Neural cell (in vitro differentiated cells): ENCODE measurements around the gene PCDH17. TPM values are rescaled to one million over a fixed set of nuclear protein-coding genes. Genes with fewer than 3 reads are reported as not detected.

Source experiments
- H2AFZ ChIP-seq: fragments of 200-600, 300-800 bp; sonication (generic), shearing (Covaris generic); 2 replicates; pipeline ENCODE4 v1.6.0; 2014; ENCODE audit warnings: low read depth, mild to moderate bottlenecking, antibody characterized with exemption, low read length, moderate library complexity
- H3F3A ChIP-seq: fragments of 200-600 bp; shearing (Covaris generic); 2 replicates; pipeline ENCODE4 v1.6.1; 2016; ENCODE audit warnings: mild to moderate bottlenecking, moderate library complexity, mixed read lengths, antibody characterized with exemption, low read length; ENCODE audit not compliant: insufficient read depth, poor library complexity, severe bottlenecking
- H3K27ac ChIP-seq: fragments of 200-600, 300-800 bp; sonication (generic), shearing (Covaris generic); 2 replicates; pipeline ENCODE4 v1.5.1; 2014; ENCODE audit warnings: mild to moderate bottlenecking, low read length, moderate library complexity
- H3K27me3 ChIP-seq: fragments of 300-800, 200-600 bp; sonication (generic), shearing (Covaris generic); 2 replicates; pipeline ENCODE4 v1.6.0; 2014; ENCODE audit warnings: mild to moderate bottlenecking, low read depth, low read length, moderate library complexity; ENCODE audit not compliant: insufficient read depth
- H3K36me3 ChIP-seq: fragments of 300-800, 200-600 bp; sonication (generic), shearing (Covaris generic); 2 replicates; pipeline ENCODE4 v1.5.1; 2014; ENCODE audit warnings: mild to moderate bottlenecking, antibody characterized with exemption, low read length, moderate library complexity; ENCODE audit not compliant: insufficient read depth
- H3K4me2 ChIP-seq: fragments of 300-800, 200-600 bp; sonication (generic), shearing (Covaris generic); 2 replicates; pipeline ENCODE4 v1.6.0; 2014; ENCODE audit warnings: mild to moderate bottlenecking, low read length
- H3K4me3 ChIP-seq: fragments of 300-800, 200-600 bp; sonication (generic), shearing (Covaris generic); 2 replicates; pipeline ENCODE4 v1.5.1; 2014; ENCODE audit warnings: mild to moderate bottlenecking, low read length, moderate library complexity
- H3K79me2 ChIP-seq: fragments of 200-600 bp; shearing (Covaris generic); replicated peaks from 2 replicates; pipeline ENCODE4 v1.6.0; 2014; ENCODE audit warnings: mild to moderate bottlenecking, low read length, moderate library complexity; ENCODE audit not compliant: insufficient read depth
- H3K9ac ChIP-seq: fragments of 300-800, 200-600 bp; sonication (generic), shearing (Covaris generic); 2 replicates; pipeline ENCODE4 v1.6.1; 2016; ENCODE audit warnings: mild to moderate bottlenecking, low read length, mixed read lengths
- H3K9me2 ChIP-seq: fragments of 200-600 bp; shearing (Covaris generic); 2 replicates; pipeline ENCODE4 v1.6.1; 2016; ENCODE audit warnings: mild to moderate bottlenecking, low read length, mixed read lengths; ENCODE audit not compliant: insufficient read depth
- H3K9me3 ChIP-seq: fragments of 200-600, 300-800 bp; sonication (generic), shearing (Covaris generic); 2 replicates; pipeline ENCODE4 v1.6.1; 2016; ENCODE audit warnings: mild to moderate bottlenecking, mixed run types, low read length, moderate library complexity, mixed read lengths
- H4K20me1 ChIP-seq: fragments of 200-600 bp; shearing (Covaris generic); 2 replicates; pipeline ENCODE4 v1.6.1; 2016; ENCODE audit warnings: mild to moderate bottlenecking, mixed run types; ENCODE audit not compliant: insufficient read depth
- CTCF ChIP-seq: fragments of 450-650 bp; IDR thresholded peaks from 2 replicates; pipeline ENCODE4 v1.5.1; 2014; ENCODE audit warnings: antibody characterized with exemption, mild to moderate bottlenecking, moderate library complexity; ENCODE audit not compliant: poor library complexity, severe bottlenecking
- EP300 ChIP-seq: fragments of 450-650 bp; conservative IDR thresholded peaks from 2 replicates; pipeline ENCODE4 v1.6.1; 2014; ENCODE audit warnings: antibody characterized with exemption, mild to moderate bottlenecking, moderate library complexity; ENCODE audit not compliant: poor library complexity, severe bottlenecking
- EZH2 ChIP-seq: fragments of 200-600, 300-800 bp; shearing (Covaris generic), sonication (generic); IDR thresholded peaks from 2 replicates; pipeline ENCODE4 v1.6.1; 2014; ENCODE audit warnings: antibody characterized with exemption, low read length, borderline replicate concordance, mild to moderate bottlenecking; ENCODE audit not compliant: insufficient read depth, poor library complexity, severe bottlenecking
- MXI1 ChIP-seq: fragments of 450-650 bp; conservative IDR thresholded peaks from 2 replicates; pipeline ENCODE4 v1.6.1; 2014; ENCODE audit warnings: antibody characterized with exemption, mild to moderate bottlenecking; ENCODE audit not compliant: poor library complexity, severe bottlenecking
- POLR2AphosphoS5 ChIP-seq: IDR thresholded peaks from 2 replicates; pipeline ENCODE4 v1.6.1; 2012
- RAD21 ChIP-seq: fragments of 450-650 bp; conservative IDR thresholded peaks from 2 replicates; pipeline ENCODE4 v1.6.1; 2014; ENCODE audit warnings: antibody characterized with exemption, mild to moderate bottlenecking, moderate library complexity
- REST ChIP-seq: IDR thresholded peaks from 2 replicates; pipeline ENCODE4 v1.6.1; 2012; ENCODE audit warnings: borderline replicate concordance
- SMC3 ChIP-seq: fragments of 450-650 bp; conservative IDR thresholded peaks from 2 replicates; pipeline ENCODE4 v1.6.1; 2014; ENCODE audit warnings: antibody characterized with exemption, mild to moderate bottlenecking, moderate library complexity; ENCODE audit not compliant: poor library complexity
- TAF1 ChIP-seq: IDR thresholded peaks from 2 replicates; pipeline ENCODE4 v1.6.1; 2012; ENCODE audit warnings: low read depth
- polyA plus RNA-seq: library from polyadenylated mRNA; depleted of rRNA; stranded (reverse); fragments of >200 nt; gene quantifications from 2 replicates; pipeline ENCODE4 v1.2.3, GENCODE V29; 2014

PCDH17 gene
- polyA plus RNA-seq, 1 donor from 2014 or later: 6.5 TPM

- H3K27ac ChIP-seq: no peak overlapping the region
- no peaks in the 10 kb centered on the region for H3K27me3 ChIP-seq
- H3K9ac ChIP-seq: no peak overlapping the region
- H3K36me3 ChIP-seq: no peaks in the 10 kb centered on the region
- no peaks in the 10 kb centered on the region for H3K9me3 ChIP-seq
- H3F3A ChIP-seq: no peaks in the 10 kb centered on the region
- H3K9me2 ChIP-seq: no peaks in the 10 kb centered on the region
- H3K79me2 ChIP-seq: no peaks in the 10 kb centered on the region
- no peaks in the 10 kb centered on the region for H4K20me1 ChIP-seq
- TF ChIP-seq EP300 (peak; percentile 92), TAF1 (no peak), POLR2AphosphoS5 (peak; percentile 68)
- H2AFZ ChIP-seq: no peak overlapping the region
- H3K4me2 ChIP-seq: no peak overlapping the region
- no peak overlapping the region for H3K4me3 ChIP-seq
Measured at GRCh38 chr13:57704031-57704430, 72.5 kb downstream of the PCDH17 start.

GRCh38 chr13:57716295-57716694, 84.8 kb downstream of the PCDH17 start:
- Histone ChIP-seq H2AFZ (no peak overlapping the region), H3K9me2 (no peaks in the 10 kb centered on the region), H3K9ac (no peak overlapping the region), H3K79me2 (no peaks in the 10 kb centered on the region), H3F3A (no peaks in the 10 kb centered on the region), H4K20me1 (no peaks in the 10 kb centered on the region), H3K4me3 (no peak overlapping the region), H3K9me3 (no peaks in the 10 kb centered on the region), H3K4me2 (no peak overlapping the region), H3K27ac (no peak overlapping the region), H3K27me3 (no peaks in the 10 kb centered on the region), H3K36me3 (no peaks in the 10 kb centered on the region)
- TF ChIP-seq EP300 (no peak), POLR2AphosphoS5 (no peak), REST (no peak), EZH2 (no peak), SMC3 (no peak), RAD21 (no peak), MXI1 (no peak)

- Histone ChIP-seq H3K9me2 (no peaks in the 10 kb centered on the region), H3K27me3 (no peaks in the 10 kb centered on the region), H3K9ac (no peak overlapping the region), H4K20me1 (no peaks in the 10 kb centered on the region), H3F3A (no peaks in the 10 kb centered on the region), H3K4me2 (no peak overlapping the region), H2AFZ (no peak overlapping the region), H3K4me3 (no peak overlapping the region), H3K9me3 (no peaks in the 10 kb centered on the region), H3K79me2 (no peaks in the 10 kb centered on the region), H3K36me3 (no peaks in the 10 kb centered on the region), H3K27ac (no peak overlapping the region)
- TF ChIP-seq SMC3 (no peak), POLR2AphosphoS5 (no peak), EP300 (no peak), RAD21 (no peak), REST (no peak), TAF1 (no peak), EZH2 (no peak), MXI1 (no peak), CTCF (no peak)
Measured at GRCh38 chr13:57724486-57725272, 93.1 kb downstream of the PCDH17 start.
